Choroid plexus epithelial cell (primary cell): ENCODE data around the gene HSP90AB1.

Experiments
- DNase-seq: peaks from one replicate; pipeline ENCODE4 v3.0.0-alpha.2; 2010; ENCODE audit warnings: low read depth
- H3K4me3 ChIP-seq: 2 replicates; pipeline ENCODE4 v1.5.1; 2011; ENCODE audit warnings: low read depth, mild to moderate bottlenecking, control low read depth, low read length, moderate library complexity
- TF ChIP-seq, protein P1 (sequence below): conservative IDR thresholded peaks from 2 replicates; pipeline ENCODE4 v1.5.1; 2011; ENCODE audit warnings: low read depth, mild to moderate bottlenecking, control low read depth, inconsistent platforms, low read length, moderate library complexity

The HSP90AB1 gene

DNA sequence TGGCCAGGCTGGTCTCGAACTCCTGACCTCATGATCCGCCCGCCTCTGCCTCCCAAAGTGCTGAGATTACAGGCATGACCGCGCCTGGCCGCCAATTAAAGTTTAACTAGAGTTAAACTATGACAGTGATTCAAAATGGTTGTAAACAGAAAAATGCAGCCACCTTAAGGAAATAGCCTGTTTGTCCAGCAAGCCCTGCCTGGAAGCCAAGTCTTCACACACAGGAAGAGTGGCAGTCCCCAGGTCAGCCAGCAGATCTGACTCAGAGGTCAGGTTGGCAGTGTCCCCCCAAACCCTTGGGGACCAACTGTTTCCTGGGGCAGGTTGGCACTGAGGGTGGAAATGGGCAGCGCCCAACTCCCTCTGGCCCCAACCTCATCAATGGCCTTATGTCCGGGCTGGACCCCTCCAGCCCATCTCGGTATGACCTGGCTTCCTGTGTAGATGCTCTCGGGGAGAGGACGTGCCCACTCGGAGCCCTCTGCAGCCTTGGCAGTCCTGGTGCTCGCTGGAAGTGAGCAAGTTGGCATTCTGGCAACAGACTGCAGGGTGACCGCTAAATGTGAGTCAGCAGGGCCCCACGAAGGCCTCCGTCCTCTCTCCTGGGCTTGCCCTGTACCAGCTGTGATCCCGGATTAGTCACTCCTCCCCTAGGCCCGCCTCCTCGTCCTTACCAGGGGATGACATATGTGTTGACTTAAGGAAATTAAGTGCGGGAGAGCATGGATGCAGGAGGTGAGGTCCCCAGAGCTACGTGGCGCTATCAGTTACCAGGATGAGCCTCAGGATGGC lies 9.7 kb upstream of the HSP90AB1 start:
- TF ChIP-seq, protein P1, sequence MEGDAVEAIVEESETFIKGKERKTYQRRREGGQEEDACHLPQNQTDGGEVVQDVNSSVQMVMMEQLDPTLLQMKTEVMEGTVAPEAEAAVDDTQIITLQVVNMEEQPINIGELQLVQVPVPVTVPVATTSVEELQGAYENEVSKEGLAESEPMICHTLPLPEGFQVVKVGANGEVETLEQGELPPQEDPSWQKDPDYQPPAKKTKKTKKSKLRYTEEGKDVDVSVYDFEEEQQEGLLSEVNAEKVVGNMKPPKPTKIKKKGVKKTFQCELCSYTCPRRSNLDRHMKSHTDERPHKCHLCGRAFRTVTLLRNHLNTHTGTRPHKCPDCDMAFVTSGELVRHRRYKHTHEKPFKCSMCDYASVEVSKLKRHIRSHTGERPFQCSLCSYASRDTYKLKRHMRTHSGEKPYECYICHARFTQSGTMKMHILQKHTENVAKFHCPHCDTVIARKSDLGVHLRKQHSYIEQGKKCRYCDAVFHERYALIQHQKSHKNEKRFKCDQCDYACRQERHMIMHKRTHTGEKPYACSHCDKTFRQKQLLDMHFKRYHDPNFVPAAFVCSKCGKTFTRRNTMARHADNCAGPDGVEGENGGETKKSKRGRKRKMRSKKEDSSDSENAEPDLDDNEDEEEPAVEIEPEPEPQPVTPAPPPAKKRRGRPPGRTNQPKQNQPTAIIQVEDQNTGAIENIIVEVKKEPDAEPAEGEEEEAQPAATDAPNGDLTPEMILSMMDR = no peak
- peak overlapping the region; percentile 81 for H3K4me3 ChIP-seq
- DNase-seq = peak; percentile 85

GRCh38 chr6:44237813-44238433 lies 9.0 kb upstream of the HSP90AB1 start:
- TF ChIP-seq, protein P1 = peak; percentile 74
- peak overlapping the region; percentile 81 for H3K4me3 ChIP-seq
- peak; percentile 62 for DNase-seq

GRCh38 chr6:44238687-44239350 lies 8.1 kb upstream of the HSP90AB1 start:
- TF ChIP-seq, protein P1 = no peak
- no peak for DNase-seq
- no peak overlapping the region for H3K4me3 ChIP-seq

DNA sequence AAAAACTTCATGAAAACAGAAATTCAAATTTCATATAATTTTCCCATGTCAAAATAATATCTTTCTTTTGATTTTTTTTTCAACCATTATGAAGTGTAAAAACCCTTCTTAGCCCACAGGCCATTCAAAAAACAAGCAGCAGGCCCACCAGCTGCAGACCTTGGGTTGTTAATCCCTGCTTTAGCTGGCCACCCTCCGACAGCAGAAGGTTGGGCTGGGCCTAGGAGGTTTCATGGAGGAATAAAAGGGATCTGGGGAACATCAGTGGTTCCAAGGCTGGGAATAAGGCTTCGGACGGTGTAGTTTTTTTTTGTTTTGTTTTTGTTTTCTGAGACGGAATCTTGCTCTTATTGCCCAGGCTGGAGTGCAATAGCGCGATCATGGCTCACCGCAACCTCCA lies 3.6 kb upstream of the HSP90AB1 start:
- TF ChIP-seq, protein P1 = no peak
- no peak overlapping the region for H3K4me3 ChIP-seq
- no peak for DNase-seq

DNA sequence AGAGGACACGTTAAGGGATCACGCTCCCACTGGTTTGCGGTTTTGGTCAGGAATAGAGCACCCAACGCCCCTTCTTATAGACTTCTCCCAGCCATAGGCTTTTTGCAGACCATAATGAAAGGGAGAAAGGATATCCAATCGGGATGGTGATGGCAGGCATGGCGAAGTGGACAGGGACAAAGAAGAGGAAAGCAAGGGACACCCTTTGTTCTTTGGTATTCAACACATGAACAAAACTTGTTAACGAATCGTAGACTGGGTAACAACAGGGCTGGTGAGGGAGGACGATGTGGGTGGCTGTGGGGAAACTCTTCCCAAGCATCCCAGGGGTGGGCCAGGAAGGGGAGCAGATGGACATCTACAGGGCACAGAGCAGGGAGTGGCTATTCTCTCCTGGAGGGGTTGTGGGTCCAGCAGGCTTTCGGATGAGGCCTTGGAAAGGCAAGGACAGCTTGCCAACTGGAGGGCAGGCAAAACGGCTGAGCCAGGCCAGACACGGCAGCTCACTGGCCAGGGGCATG lies 1.4 kb upstream of the HSP90AB1 start:
- no peak for DNase-seq
- TF ChIP-seq, protein P1 = no peak
- H3K4me3 ChIP-seq = peak overlapping the region; percentile 76

- H3K4me3 ChIP-seq = peak overlapping the region; percentile 76
- TF ChIP-seq, protein P1 = peak; percentile 24
- peak; percentile 83 for DNase-seq
These were observed 814 bp upstream of the HSP90AB1 start for GRCh38 chr6:44245912-44246662.
